ENCODE data around the gene BCOR.

BCOR gene

GRCh38 chrX:40097504-40098263, at the start of gene BCOR:
TSS of gene BCOR (minus strand) at chrX:40097958. CDS start at chrX:40077929, 20,029 bp downstream.
- peak; percentile 70 for DNase-seq (ENCODE audit: low spot score)

GRCh38 chrX:40147126-40147952, 49.6 kb upstream of the BCOR start:
- no peak for DNase-seq (ENCODE audit: low spot score)

- DNase-seq (ENCODE audit: low spot score), result peak; percentile 67
Observed at GRCh38 chrX:40146262-40147125, 48.7 kb upstream of the BCOR start.

- DNase-seq (ENCODE audit: low spot score), result peak; percentile 52
Observed at GRCh38 chrX:40145923-40146261, 48.1 kb upstream of the BCOR start.

GRCh38 chrX:40145001-40145922, 47.5 kb upstream of the BCOR start:
- peak; percentile 45 for DNase-seq (ENCODE audit: low spot score)

- DNase-seq (ENCODE audit: low spot score), result no peak
Observed at GRCh38 chrX:40144576-40144975, 46.8 kb upstream of the BCOR start.

- DNase-seq (ENCODE audit: low spot score), result no peak
Observed at GRCh38 chrX:40143987-40144386, 46.2 kb upstream of the BCOR start.

GRCh38 chrX:40143001-40143400, 45.2 kb upstream of the BCOR start:
- DNase-seq (ENCODE audit: low spot score), result no peak

GRCh38 chrX:40142417-40142816, 44.7 kb upstream of the BCOR start:
- DNase-seq (ENCODE audit: low spot score), result no peak

- peak; percentile 32 for DNase-seq (ENCODE audit: low spot score)
Observed at GRCh38 chrX:40140706-40141499, 43.1 kb upstream of the BCOR start.

- DNase-seq (ENCODE audit: low spot score), result peak; percentile 74
Observed at GRCh38 chrX:40132751-40133150, 35.0 kb upstream of the BCOR start.

GRCh38 chrX:40131654-40132337, 34.0 kb upstream of the BCOR start:
- no peak for DNase-seq (ENCODE audit: low spot score)

GRCh38 chrX:40130207-40130606, 32.4 kb upstream of the BCOR start:
- peak; percentile 20 for DNase-seq (ENCODE audit: low spot score)

- no peak for DNase-seq (ENCODE audit: low spot score)
Observed at GRCh38 chrX:40127052-40127451, 29.3 kb upstream of the BCOR start.

GRCh38 chrX:40122487-40122886, 24.7 kb upstream of the BCOR start:
- DNase-seq (ENCODE audit: low spot score), result no peak

- DNase-seq (ENCODE audit: low spot score), result no peak
Observed at GRCh38 chrX:40121618-40122017, 23.9 kb upstream of the BCOR start.

- no peak for DNase-seq (ENCODE audit: low spot score)
Observed at GRCh38 chrX:40120838-40121580, 23.3 kb upstream of the BCOR start.

GRCh38 chrX:40117715-40118285, 20.0 kb upstream of the BCOR start:
- no peak for DNase-seq (ENCODE audit: low spot score)

GRCh38 chrX:40116925-40117324, 19.2 kb upstream of the BCOR start:
- DNase-seq (ENCODE audit: low spot score), result no peak
